ENCODE results near the gene GABRG3. TPM values are rescaled to one million over a fixed set of nuclear protein-coding genes. Genes with fewer than 3 reads are reported as not detected.
A peak's percentile ranks its signal among the peaks of the same experiment; 100 is the strongest.

Gene GABRG3
- total and polyA plus RNA-seq, 11 donors = not detected

DNA sequence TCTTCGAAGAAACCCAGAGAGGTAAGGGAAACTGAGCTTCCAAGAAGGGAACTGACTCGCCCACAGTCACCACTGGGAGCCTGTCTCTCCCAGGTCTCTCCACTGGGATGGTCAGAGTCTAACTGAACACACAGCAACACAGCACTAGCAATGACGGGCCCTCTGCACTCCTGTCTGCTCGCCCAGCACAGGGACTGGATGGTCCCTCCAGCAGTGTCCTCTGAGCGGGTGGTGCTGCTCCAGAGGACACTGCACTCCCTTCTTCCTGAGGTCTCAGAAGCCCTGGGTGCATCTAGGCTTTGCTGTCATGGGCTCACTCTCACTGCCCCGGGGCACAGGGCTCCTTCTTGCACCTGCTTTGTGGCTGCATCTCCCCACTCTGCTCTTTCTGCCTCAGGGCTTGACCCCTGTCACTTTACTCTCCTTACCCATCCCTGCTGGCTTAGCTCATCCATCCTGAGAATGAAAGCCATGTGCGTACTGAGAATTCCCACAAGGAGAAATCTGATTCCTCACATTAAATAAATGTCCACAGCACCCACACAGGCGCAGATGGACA lies 356.6 kb downstream of the GABRG3 start:
- Histone ChIP-seq H3K27ac (no peak overlapping the region), H3K4me3 (no peak overlapping the region), H3K27me3 (no peaks in the 10 kb centered on the region), H3K36me3 (no peaks in the 10 kb centered on the region), H3K4me1 (no peaks in the 10 kb centered on the region), H3K9me3 (peaks cover 0 to 14% (median 0%) of the 10 kb centered on the region in 12 donors)
- 62 to 79% (median 69%) methylated on average over 5 to 8 of the region's 8 CpGs for WGBS, 4 donors
- TF ChIP-seq, protein P1, sequence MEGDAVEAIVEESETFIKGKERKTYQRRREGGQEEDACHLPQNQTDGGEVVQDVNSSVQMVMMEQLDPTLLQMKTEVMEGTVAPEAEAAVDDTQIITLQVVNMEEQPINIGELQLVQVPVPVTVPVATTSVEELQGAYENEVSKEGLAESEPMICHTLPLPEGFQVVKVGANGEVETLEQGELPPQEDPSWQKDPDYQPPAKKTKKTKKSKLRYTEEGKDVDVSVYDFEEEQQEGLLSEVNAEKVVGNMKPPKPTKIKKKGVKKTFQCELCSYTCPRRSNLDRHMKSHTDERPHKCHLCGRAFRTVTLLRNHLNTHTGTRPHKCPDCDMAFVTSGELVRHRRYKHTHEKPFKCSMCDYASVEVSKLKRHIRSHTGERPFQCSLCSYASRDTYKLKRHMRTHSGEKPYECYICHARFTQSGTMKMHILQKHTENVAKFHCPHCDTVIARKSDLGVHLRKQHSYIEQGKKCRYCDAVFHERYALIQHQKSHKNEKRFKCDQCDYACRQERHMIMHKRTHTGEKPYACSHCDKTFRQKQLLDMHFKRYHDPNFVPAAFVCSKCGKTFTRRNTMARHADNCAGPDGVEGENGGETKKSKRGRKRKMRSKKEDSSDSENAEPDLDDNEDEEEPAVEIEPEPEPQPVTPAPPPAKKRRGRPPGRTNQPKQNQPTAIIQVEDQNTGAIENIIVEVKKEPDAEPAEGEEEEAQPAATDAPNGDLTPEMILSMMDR (IDR thresholded peaks at IDR 0.05) = no peak
- TF ChIP-seq POLR2A (IDR thresholded peaks at IDR 0.05) = no peak
- peak in 1 of 4 donors; percentile 22 for ATAC-seq
- intact Hi-C loops (cut with DNase I) = no loop called here
- DNase-seq = no peak

DNA sequence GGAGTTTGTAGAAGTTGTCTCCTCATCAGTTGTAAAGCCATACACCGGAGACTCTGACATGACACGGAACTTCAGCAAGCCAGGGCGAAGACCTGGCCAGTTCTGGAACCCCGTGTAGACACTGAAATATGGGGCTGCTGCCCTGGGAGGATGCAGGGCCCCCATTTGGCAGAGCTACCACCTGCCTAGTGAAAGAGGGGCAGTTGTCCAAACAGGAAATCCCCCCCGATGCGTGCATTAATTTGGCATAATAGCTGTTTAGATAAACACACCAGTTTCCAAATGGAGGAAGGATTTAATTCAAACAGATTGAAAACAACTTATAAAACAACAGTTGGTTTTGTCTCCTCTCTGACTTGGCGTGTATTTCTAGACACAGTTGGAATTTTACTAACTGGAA lies 357.2 kb downstream of the GABRG3 start:
- TF ChIP-seq, protein P1 (IDR thresholded peaks at IDR 0.05) = no peak
- TF ChIP-seq POLR2A (IDR thresholded peaks at IDR 0.05) = no peak
- WGBS, 4 donors = 47 to 69% (median 64%) methylated on average over 7 of the region's 7 CpGs
- intact Hi-C loops (cut with DNase I) = no loop called here
- DNase-seq (no peak), ATAC-seq (no peak)
- no peaks in the 10 kb centered on the region for H3K4me1 ChIP-seq
- H3K27ac ChIP-seq = no peak overlapping the region
- no peak overlapping the region for H3K4me3 ChIP-seq
- no peaks in the 10 kb centered on the region for H3K36me3 ChIP-seq
- H3K27me3 ChIP-seq = no peaks in the 10 kb centered on the region
- H3K9me3 ChIP-seq = peaks cover 0 to 12% (median 0%) of the 10 kb centered on the region in 12 donors

DNA sequence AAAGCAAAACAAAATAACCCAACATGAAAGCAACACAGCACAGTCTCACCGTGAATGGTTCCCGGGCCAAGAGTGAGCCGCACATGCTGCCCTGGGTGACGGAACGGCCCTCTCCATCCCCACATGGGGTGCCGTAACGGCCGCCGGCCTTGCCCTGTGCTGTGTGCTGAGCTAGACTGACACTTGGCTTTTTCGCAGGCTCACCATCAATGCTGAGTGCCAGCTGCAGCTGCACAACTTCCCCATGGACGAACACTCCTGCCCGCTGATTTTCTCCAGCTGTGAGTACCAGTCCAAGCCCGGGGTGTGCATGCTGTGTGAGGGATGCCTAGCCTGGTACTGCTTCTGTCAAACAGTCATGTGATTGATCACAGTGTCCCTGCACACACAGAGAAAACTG lies 357.6 kb downstream of the GABRG3 start:
- peak in 1 of 5 donors; percentile 61 for DNase-seq
- 57 to 76% (median 68%) methylated on average over 11 to 13 of the region's 13 CpGs for WGBS, 4 donors
- no peak for ATAC-seq
- Histone ChIP-seq H3K36me3 (no peaks in the 10 kb centered on the region), H3K4me1 (no peaks in the 10 kb centered on the region), H3K27ac (no peak overlapping the region), H3K9me3 (peaks cover 0 to 8% (median 0%) of the 10 kb centered on the region in 12 donors), H3K4me3 (no peak overlapping the region), H3K27me3 (no peaks in the 10 kb centered on the region)
- TF ChIP-seq POLR2A (IDR thresholded peaks at IDR 0.05) = no peak
- TF ChIP-seq, protein P1 (IDR thresholded peaks at IDR 0.05) = no peak
- intact Hi-C loops (cut with DNase I) = no loop called here

DNA sequence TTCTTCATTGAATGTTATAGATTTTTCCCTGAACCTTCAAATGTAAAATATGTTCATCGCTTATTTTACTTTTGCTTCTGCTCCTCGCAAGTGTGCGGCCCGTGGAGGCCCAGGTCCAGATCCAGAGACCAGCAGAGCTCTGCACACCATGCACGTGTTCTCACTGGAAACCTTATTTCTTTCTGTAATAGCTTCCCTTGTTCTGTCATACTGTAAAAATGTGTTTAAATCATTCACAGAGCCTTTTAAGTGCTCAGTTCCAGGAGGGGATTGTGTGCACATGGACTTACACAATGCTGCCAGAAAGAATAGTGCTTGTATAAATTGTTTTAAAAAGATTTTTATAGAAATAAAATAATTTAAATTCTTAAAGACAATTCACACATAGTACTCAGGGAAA lies 359.3 kb downstream of the GABRG3 start:
- WGBS, 4 donors = 92 to 94% (median 93%) methylated on average over 5 of the region's 5 CpGs
- Histone ChIP-seq H3K4me1 (no peaks in the 10 kb centered on the region), H3K27ac (no peak overlapping the region), H3K27me3 (no peaks in the 10 kb centered on the region), H3K9me3 (no peaks in the 10 kb centered on the region), H3K36me3 (no peaks in the 10 kb centered on the region), H3K4me3 (no peak overlapping the region)
- no peak for ATAC-seq
- DNase-seq = no peak
- intact Hi-C loops (cut with DNase I) = no loop called here
- TF ChIP-seq POLR2A (IDR thresholded peaks at IDR 0.05) = no peak
- TF ChIP-seq, protein P1 (IDR thresholded peaks at IDR 0.05) = no peak

All from heart left ventricle (tissue), 16 donors.